H1 (cell line): ENCODE measurements around the gene SPINT1. TPM values are rescaled to one million over a fixed set of nuclear protein-coding genes. Genes with fewer than 3 reads are reported as not detected.

Experiments used
- CTCF ChIA-PET: fragments of 300-600 bp; sonication (Branson Sonifier 250); formaldehyde crosslinking; loops from one replicate; lab custom pipeline; 2021; ENCODE audit not compliant: partially characterized antibody; lab: Charles Lee
- POLR2A ChIA-PET: fragments of 300-600 bp; sonication (Branson Sonifier 250); formaldehyde crosslinking; loops from one replicate; lab custom pipeline; 2021; ENCODE audit warnings: inconsistent platforms; ENCODE audit not compliant: partially characterized antibody; lab: Charles Lee
- DNase-seq, 2 experiments: peaks; one replicate each; pipeline versions ENCODE4 v3.0.0 to v3.0.0-alpha.2; 2010 to 2022; ENCODE audit warnings: low spot score in 2 of 2, low read depth in 1 of 2, mixed read lengths in 1 of 2
- FAIRE-seq: peaks from 2 replicates; lab custom pipeline; 2011; peaks lifted over from hg19 to GRCh38; lab: Jason Lieb, UNC
- H2AFZ ChIP-seq: 2 replicates; pipeline ENCODE4 v1.8.1; 2012; ENCODE audit warnings: low read length, inconsistent platforms
- H2AK5ac ChIP-seq: 2 replicates; pipeline ENCODE4 v1.6.1; 2013; ENCODE audit warnings: low read depth, low read length
- H2BK120ac ChIP-seq: replicated peaks from 2 replicates; pipeline ENCODE3; 2013; ENCODE audit warnings: low read depth, low read length, inconsistent platforms
- H2BK12ac ChIP-seq: 2 replicates; pipeline ENCODE4 v1.6.1; 2013; ENCODE audit warnings: low read depth, low read length
- H2BK15ac ChIP-seq: 2 replicates; pipeline ENCODE4 v1.6.1; 2013; ENCODE audit warnings: low read length
- H2BK20ac ChIP-seq: 2 replicates; pipeline ENCODE4 v1.6.1; 2013; ENCODE audit warnings: low read length
- H2BK5ac ChIP-seq: 2 replicates; pipeline ENCODE4 v1.6.1; 2013; ENCODE audit warnings: low read depth, low read length
- H3K14ac ChIP-seq: 2 replicates; pipeline ENCODE4 v1.6.1; 2013; ENCODE audit warnings: inconsistent platforms; ENCODE audit not compliant: insufficient read length
- H3K18ac ChIP-seq: 2 replicates; pipeline ENCODE4 v1.6.1; 2013; ENCODE audit warnings: low read length; ENCODE audit errors: extremely low read depth
- H3K23ac ChIP-seq: 2 replicates; pipeline ENCODE4 v1.6.1; 2013; ENCODE audit warnings: inconsistent platforms; ENCODE audit not compliant: insufficient read length
- H3K23me2 ChIP-seq: 2 replicates; pipeline ENCODE4 v1.6.1; 2013; ENCODE audit warnings: low read depth, low read length
- H3K27ac ChIP-seq: 2 replicates; pipeline ENCODE4 v1.6.1; 2011; ENCODE audit warnings: low read depth, low read length, inconsistent platforms
- H3K27me3 ChIP-seq, 4 experiments: replicated peaks in 1 of 4; 1 replicate in 1 of 4; 2 replicates in 3 of 4; pipeline versions ENCODE4 v1.6.1 to v1.8.1; 2011 to 2013; ENCODE audit warnings: low read length in 3 of 4, mild to moderate bottlenecking in 3 of 4, inconsistent platforms in 2 of 4, mixed read lengths in 2 of 4, moderate library complexity in 1 of 4; ENCODE audit not compliant: control insufficient read depth in 3 of 4, insufficient read depth in 3 of 4; ENCODE audit errors: extremely low read depth in 1 of 4
- H3K36me3 ChIP-seq, 4 experiments: 2 replicates each; pipeline versions ENCODE4 v1.6.1 to v1.8.1; 2011 to 2013; ENCODE audit warnings: mild to moderate bottlenecking in 4 of 4, low read length in 3 of 4, moderate library complexity in 2 of 4, control low read depth in 1 of 4, inconsistent platforms in 1 of 4; ENCODE audit not compliant: insufficient read depth in 4 of 4, control insufficient read depth in 2 of 4
- H3K4ac ChIP-seq: replicated peaks from 2 replicates; pipeline ENCODE3; 2013; ENCODE audit warnings: low read length, low read depth, mixed read lengths, inconsistent platforms; ENCODE audit not compliant: insufficient read length
- H3K4me1 ChIP-seq, 4 experiments: replicated peaks in 1 of 4; 1 replicate in 1 of 4; 2 replicates in 3 of 4; pipeline versions ENCODE4 v1.6.1 to v1.8.1; 2011 to 2013; ENCODE audit warnings: low read length in 3 of 4, inconsistent platforms in 2 of 4, mixed read lengths in 1 of 4; ENCODE audit not compliant: insufficient read depth in 4 of 4, control insufficient read depth in 3 of 4
- H3K4me2 ChIP-seq, 2 experiments: 2 replicates each; pipeline versions ENCODE4 v1.6.1 to v1.8.1; 2011 to 2013; ENCODE audit warnings: low read depth in 2 of 2, low read length in 2 of 2, control low read depth in 1 of 2, inconsistent platforms in 1 of 2, mild to moderate bottlenecking in 1 of 2; ENCODE audit not compliant: insufficient read depth in 1 of 2
- H3K4me3 ChIP-seq, 4 experiments: fragments of 200-600, 300-600 bp in 1 of 4; sonication (generic), shearing (Covaris generic), sonication (Bioruptor Twin) in 1 of 4; 2 replicates each; pipeline versions ENCODE4 v1.5.1 to v1.8.1; 2011 to 2016; ENCODE audit warnings: low read length in 4 of 4, low read depth in 3 of 4, control low read depth in 2 of 4, inconsistent platforms in 2 of 4, mild to moderate bottlenecking in 2 of 4, mixed read lengths in 1 of 4, moderate library complexity in 1 of 4; ENCODE audit not compliant: insufficient read depth in 2 of 4; ENCODE audit errors: extremely low read depth in 1 of 4
- H3K56ac ChIP-seq: replicated peaks from 2 replicates; pipeline ENCODE3; 2013; ENCODE audit warnings: low read depth, mild to moderate bottlenecking, mixed read lengths, low read length, inconsistent platforms; ENCODE audit not compliant: insufficient read length
- H3K79me1 ChIP-seq: 2 replicates; pipeline ENCODE4 v1.6.1; 2013; ENCODE audit warnings: low read depth, low read length, control low read depth
- H3K79me2 ChIP-seq, 2 experiments: 2 replicates each; pipeline versions ENCODE4 v1.6.1 to v1.8.1; 2012 to 2013; ENCODE audit warnings: low read length in 2 of 2, mild to moderate bottlenecking in 2 of 2, inconsistent platforms in 1 of 2; ENCODE audit not compliant: insufficient read depth in 2 of 2, control insufficient read depth in 1 of 2
- H3K9ac ChIP-seq, 4 experiments: replicated peaks in 1 of 4; 1 replicate in 1 of 4; 2 replicates in 3 of 4; pipeline versions ENCODE4 v1.6.1 to v1.8.1; 2011 to 2013; ENCODE audit warnings: low read depth in 3 of 4, low read length in 3 of 4, control low read depth in 2 of 4, mild to moderate bottlenecking in 2 of 4, moderate library complexity in 2 of 4, inconsistent platforms in 1 of 4; ENCODE audit errors: extremely low read depth in 1 of 4
- H3K9me3 ChIP-seq, 2 experiments: 2 replicates each; pipeline versions ENCODE4 v1.6.1 to v1.8.1; 2012 to 2013; ENCODE audit warnings: mild to moderate bottlenecking in 2 of 2, moderate library complexity in 2 of 2, control low read depth in 1 of 2, inconsistent platforms in 1 of 2, low read depth in 1 of 2, low read length in 1 of 2, mixed read lengths in 1 of 2; ENCODE audit not compliant: insufficient read depth in 2 of 2
- H4K20me1 ChIP-seq, 2 experiments: replicated peaks in 1 of 2; 2 replicates each; pipeline versions ENCODE3 to v1.8.1; 2011 to 2013; ENCODE audit warnings: inconsistent platforms in 2 of 2, low read length in 2 of 2, mild to moderate bottlenecking in 1 of 2; ENCODE audit not compliant: insufficient read depth in 2 of 2, control insufficient read depth in 1 of 2
- H4K5ac ChIP-seq: 2 replicates; pipeline ENCODE4 v1.6.1; 2013; ENCODE audit warnings: low read length, low read depth, mixed read lengths, inconsistent platforms; ENCODE audit not compliant: insufficient read length
- H4K8ac ChIP-seq: 2 replicates; pipeline ENCODE4 v1.8.0; 2013; ENCODE audit warnings: mild to moderate bottlenecking, moderate library complexity, low read length, inconsistent platforms; ENCODE audit not compliant: insufficient read depth; ENCODE audit errors: extremely low read depth
- H4K91ac ChIP-seq: replicated peaks from 2 replicates; pipeline ENCODE3; 2013; ENCODE audit warnings: low read length, mixed read lengths, inconsistent platforms; ENCODE audit not compliant: insufficient read length
- BCL11A ChIP-seq, 2 experiments: IDR thresholded peaks; one replicate each; pipeline ENCODE4 v1.6.1; 2011; ENCODE audit warnings: low read depth in 2 of 2, low read length in 2 of 2, mild to moderate bottlenecking in 2 of 2
- BRCA1 ChIP-seq: IDR thresholded peaks from 2 replicates; pipeline ENCODE4 v1.6.1; 2012; ENCODE audit warnings: low read depth, low read length, improper control_type of control experiment
- CTBP2 ChIP-seq: IDR thresholded peaks from 2 replicates; pipeline ENCODE4 v1.7.0; 2011; ENCODE audit warnings: borderline replicate concordance, mild to moderate bottlenecking, moderate library complexity, mixed read lengths, low read length; ENCODE audit not compliant: insufficient read depth, insufficient read length
- EP300 ChIP-seq, 2 experiments: IDR thresholded peaks; 1 replicate in 1 of 2; 2 replicates in 1 of 2; pipeline ENCODE4 v1.6.1; 2011 to 2012; ENCODE audit warnings: low read depth in 2 of 2, low read length in 2 of 2, mild to moderate bottlenecking in 2 of 2, borderline replicate concordance in 1 of 2, inconsistent platforms in 1 of 2, moderate library complexity in 1 of 2
- EZH2 ChIP-seq: fragments of 200-600 bp; sonication (generic); IDR thresholded peaks from 2 replicates; pipeline ENCODE4 v1.7.1; 2012; ENCODE audit warnings: low read depth, mild to moderate bottlenecking, moderate library complexity, low read length, inconsistent platforms; ENCODE audit not compliant: severe bottlenecking
- HDAC6 ChIP-seq: IDR thresholded peaks from one replicate; pipeline ENCODE4 v1.7.1; 2012; ENCODE audit warnings: low read depth, mild to moderate bottlenecking, inconsistent platforms, low read length, moderate library complexity
- KDM4A ChIP-seq: IDR thresholded peaks from one replicate; pipeline ENCODE4 v1.7.1; 2012; ENCODE audit warnings: low read depth, mild to moderate bottlenecking, moderate library complexity, low read length, inconsistent platforms; ENCODE audit not compliant: severe bottlenecking
- MAFK ChIP-seq: IDR thresholded peaks from 2 replicates; pipeline ENCODE4 v1.6.1; 2012; ENCODE audit warnings: low read depth, mild to moderate bottlenecking, improper control_type of control experiment, low read length
- POU5F1 ChIP-seq: IDR thresholded peaks from 2 replicates; pipeline ENCODE4 v1.6.1; 2011; ENCODE audit warnings: low read depth, mild to moderate bottlenecking, low read length, moderate library complexity
- RBBP5 ChIP-seq: IDR thresholded peaks from 2 replicates; pipeline ENCODE4 v1.7.1; 2012; ENCODE audit warnings: low read depth, mild to moderate bottlenecking, inconsistent platforms, low read length, moderate library complexity, borderline replicate concordance
- RFX5 ChIP-seq: IDR thresholded peaks from 2 replicates; pipeline ENCODE4 v1.6.1; 2011; ENCODE audit warnings: low read depth, low read length, improper control_type of control experiment, borderline replicate concordance
- SIRT6 ChIP-seq: IDR thresholded peaks from one replicate; pipeline ENCODE4 v1.7.1; 2012; ENCODE audit warnings: low read length, inconsistent platforms
- SRF ChIP-seq: IDR thresholded peaks from 2 replicates; pipeline ENCODE4 v1.6.1; 2011; ENCODE audit warnings: mild to moderate bottlenecking, low read depth, low read length, moderate library complexity
- WGBS, 2 experiments: shearing (Covaris generic) in 1 of 2; methylation state at CpG; one replicate each; pipeline versions ENCODE4 v1.1.6 to v1.1.7; 2013 to 2015; ENCODE audit warnings: low lambda C conversion rate in 2 of 2, mixed read lengths in 2 of 2, inconsistent platforms in 1 of 2, low coverage in 1 of 2, missing lambda C conversion rate in 1 of 2; ENCODE audit not compliant: insufficient replicate concordance in 2 of 2, insufficient coverage in 1 of 2, insufficient read length in 1 of 2; ENCODE audit errors: extremely low coverage in 1 of 2, missing lambda C conversion rate in 1 of 2; 5-methylcytosine and 5-hydroxymethylcytosine counted together
- polyA plus RNA-seq, 7 experiments: library from polyadenylated mRNA; depleted of rRNA in 3 of 7; stranded (reverse) in 5 of 7; unstranded in 2 of 7; fragments of >200 nt in 5 of 7; fragments of 200-250 nt in 2 of 7; gene quantifications; 1 replicate in 5 of 7; 2 replicates in 1 of 7; 4 replicates in 1 of 7; pipeline versions ENCODE4 v1.2.1 to v1.2.3, GENCODE V29; 2011 to 2013; ENCODE audit warnings: missing spikeins in 2 of 7, mixed read lengths in 2 of 7
- total RNA-seq: library from RNA; stranded (reverse); fragmentation: NEBNext Ultra II Directional; extraction: Animal tissue kit (Norgen Biotek cat#: 25700); gene quantifications from 2 replicates; pipeline ENCODE4 v1.2.1, GENCODE V29; 2021

Gene SPINT1
- total and polyA plus RNA-seq, 2 of the 8 experiments (the other 6 are each of a cell fraction or from before 2014, with no cell fraction given), result 117 to 155 TPM

DNA sequence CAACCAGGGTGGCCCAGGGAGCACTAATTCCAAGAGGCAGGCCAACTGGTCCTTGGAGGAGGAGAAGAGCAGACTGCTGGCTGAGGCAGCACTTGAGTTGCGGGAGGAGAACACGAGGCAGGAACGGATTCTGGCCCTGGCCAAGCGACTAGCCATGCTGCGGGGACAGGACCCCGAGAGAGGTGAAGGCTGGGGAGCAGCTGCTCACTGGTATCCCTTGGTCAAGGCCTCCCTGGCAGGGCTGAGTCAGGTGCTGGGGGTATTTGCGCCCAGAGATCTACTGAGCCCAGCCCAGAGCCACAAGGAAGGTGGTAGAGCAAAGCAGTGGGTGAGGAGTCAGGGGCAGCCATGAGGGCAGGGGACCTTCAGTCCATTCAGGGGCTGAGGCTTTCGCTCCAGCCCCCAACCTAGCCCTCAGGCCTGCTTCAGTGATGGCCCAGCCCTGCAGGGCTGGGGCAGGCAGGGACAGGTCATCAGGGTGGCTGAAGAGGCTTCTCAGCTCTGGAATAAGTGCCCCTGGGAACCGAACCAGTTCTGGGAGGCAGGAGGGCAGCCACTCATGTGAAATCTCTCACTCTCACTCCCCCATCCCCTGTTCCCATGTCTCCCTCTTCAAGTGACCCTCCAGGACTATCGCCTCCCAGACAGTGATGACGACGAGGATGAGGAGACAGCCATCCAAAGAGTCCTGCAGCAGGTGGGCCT, 31.0 kb upstream of the SPINT1 start:
- Histone ChIP-seq H4K5ac (no peak overlapping the region), H4K20me1 (no peaks in the 10 kb centered on the region), H3K4me3 (no peak overlapping the region), H3K4ac (no peak overlapping the region), H3K27ac (no peak overlapping the region), H2BK5ac (no peak overlapping the region), H3K79me1 (no peaks in the 10 kb centered on the region), H3K4me1 (peaks cover 0 to 5% (median 3%) of the 10 kb centered on the region in 4 experiments; a peak in 5 of 7 replicates), H3K9ac (no peak overlapping the region), H2BK120ac (no peak overlapping the region), H2AK5ac (no peak overlapping the region), H4K8ac (no peak overlapping the region), H3K18ac (no peak overlapping the region), H3K23me2 (no peaks in the 10 kb centered on the region), H3K27me3 (no peaks in the 10 kb centered on the region), H3K79me2 (no peaks in the 10 kb centered on the region), H2BK20ac (no peak overlapping the region), H3K4me2 (no peak overlapping the region), H3K14ac (no peak overlapping the region), H4K91ac (no peak overlapping the region), H2BK15ac (no peak overlapping the region), H2AFZ (no peak overlapping the region), H2BK12ac (no peak overlapping the region), H3K36me3 (peaks cover 0 to 2% (median 0%) of the 10 kb centered on the region in 4 experiments; a peak in 1 of 8 replicates), H3K23ac (no peak overlapping the region), H3K9me3 (no peaks in the 10 kb centered on the region), H3K56ac (no peak overlapping the region)
- FAIRE-seq, result no peak
- POLR2A ChIA-PET, result interaction anchor here (0.7 kb wide), 1 partner anchor 73 kb away, joined by 3 read pairs; no protein-coding TSS in a partner anchor
- CTCF ChIA-PET, result interaction anchor here (1.3 to 2.0 kb wide), 2 partner anchors 46 to 68 kb away, joined by 4 to 7 read pairs; no protein-coding TSS in a partner anchor
- 93% methylated on average over 12 of the region's 12 CpGs; no CpG with 5 or more reads in 1 of the 2 experiments for WGBS, 2 experiments
- no peak for DNase-seq
- no peak for TF ChIP-seq MAFK
- no peak for TF ChIP-seq SRF
- no peak for TF ChIP-seq EZH2
- no peak for TF ChIP-seq BRCA1
- TF ChIP-seq BCL11A (IDR thresholded peaks at IDR 0.05; ENCODE audit: low read depth in 2 of 2, low read length in 2 of 2), result no peak
- TF ChIP-seq RFX5, result no peak
- no peak for TF ChIP-seq CTBP2
- TF ChIP-seq KDM4A, result no peak
- TF ChIP-seq SIRT6, result no peak
- no peak for TF ChIP-seq EP300 (IDR thresholded peaks at IDR 0.05; ENCODE audit: borderline replicate concordance in 1 of 2, low read depth in 2 of 2, low read length in 2 of 2)
- TF ChIP-seq HDAC6, result no peak
- TF ChIP-seq POU5F1, result no peak
- no peak for TF ChIP-seq RBBP5
